Right ventricle myocardium superior (tissue), 1 donor: ENCODE results near the gene UNC119. TPM values are rescaled to one million over a fixed set of nuclear protein-coding genes. Genes with fewer than 3 reads are reported as not detected.

Experiments used
- ATAC-seq: fragments of 200-7000 bp; cut with Tn5 transposase; one replicate; pipeline ENCODE4 v1.9.1; 2020; ENCODE audit warnings: mild to moderate bottlenecking; ENCODE audit not compliant: poor library complexity
- DNase-seq: peaks from one replicate; pipeline ENCODE4 v3.0.0-alpha.2; 2020
- intact Hi-C: fragments of 100-400 bp; cut with DNase I; formaldehyde crosslinking; loops from one replicate; pipeline ENCODE4 v1.11.2; 2022
- total RNA-seq: library from RNA; stranded (reverse); fragmentation: NEBNext Ultra II Directional; extraction: Animal tissue kit (Norgen Biotek cat#: 25700); gene quantifications from one replicate; pipeline ENCODE4 v1.2.1, GENCODE V29; 2021
- donor health status: DM: no; HTN: yes; CAD: no; lungs with severe emphysema.

Gene UNC119
- total RNA-seq, 1 donor from 2014 or later, result 22.6 TPM

DNA sequence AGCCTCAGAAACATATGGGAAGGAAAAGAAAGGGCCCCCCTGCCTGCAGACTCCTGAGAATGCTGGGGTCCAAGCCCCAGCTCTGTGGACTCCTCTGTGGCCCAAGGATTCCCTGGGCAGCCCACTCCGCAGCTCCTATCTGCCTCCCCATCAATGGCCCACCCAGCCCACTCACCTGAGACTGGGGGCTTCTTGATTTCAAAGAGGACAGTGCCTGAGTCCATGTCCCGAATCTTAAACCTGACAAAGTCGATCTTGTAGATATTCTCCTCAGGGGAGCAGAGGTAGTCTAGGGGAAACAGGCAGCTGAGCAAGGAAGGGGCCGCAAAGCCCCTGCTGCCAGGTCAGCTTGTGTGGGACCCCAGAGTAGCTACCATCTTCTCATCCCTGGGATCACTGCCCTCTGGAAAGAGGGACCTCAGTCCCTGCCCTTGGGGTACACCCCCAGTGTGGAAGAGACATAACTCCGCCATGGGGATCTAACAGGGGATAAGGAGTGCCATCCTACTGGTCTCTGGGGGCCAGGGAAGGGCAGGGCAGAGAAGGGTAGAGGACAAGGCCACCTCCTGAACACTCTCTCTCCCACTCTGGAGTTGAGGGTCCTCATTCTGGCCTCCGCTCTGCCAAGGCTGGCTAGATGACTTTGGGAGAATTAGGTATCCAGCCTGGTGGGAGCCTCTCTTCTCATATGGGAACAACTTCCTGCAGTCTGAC is 3.9 kb downstream of the UNC119 start:
- intact Hi-C loops, result loop anchor here (5.0 kb wide), 1 partner anchor 64 kb away; the partner anchor contains the start of gene RSKR
- DNase-seq (no peak), ATAC-seq (no peak)

DNA sequence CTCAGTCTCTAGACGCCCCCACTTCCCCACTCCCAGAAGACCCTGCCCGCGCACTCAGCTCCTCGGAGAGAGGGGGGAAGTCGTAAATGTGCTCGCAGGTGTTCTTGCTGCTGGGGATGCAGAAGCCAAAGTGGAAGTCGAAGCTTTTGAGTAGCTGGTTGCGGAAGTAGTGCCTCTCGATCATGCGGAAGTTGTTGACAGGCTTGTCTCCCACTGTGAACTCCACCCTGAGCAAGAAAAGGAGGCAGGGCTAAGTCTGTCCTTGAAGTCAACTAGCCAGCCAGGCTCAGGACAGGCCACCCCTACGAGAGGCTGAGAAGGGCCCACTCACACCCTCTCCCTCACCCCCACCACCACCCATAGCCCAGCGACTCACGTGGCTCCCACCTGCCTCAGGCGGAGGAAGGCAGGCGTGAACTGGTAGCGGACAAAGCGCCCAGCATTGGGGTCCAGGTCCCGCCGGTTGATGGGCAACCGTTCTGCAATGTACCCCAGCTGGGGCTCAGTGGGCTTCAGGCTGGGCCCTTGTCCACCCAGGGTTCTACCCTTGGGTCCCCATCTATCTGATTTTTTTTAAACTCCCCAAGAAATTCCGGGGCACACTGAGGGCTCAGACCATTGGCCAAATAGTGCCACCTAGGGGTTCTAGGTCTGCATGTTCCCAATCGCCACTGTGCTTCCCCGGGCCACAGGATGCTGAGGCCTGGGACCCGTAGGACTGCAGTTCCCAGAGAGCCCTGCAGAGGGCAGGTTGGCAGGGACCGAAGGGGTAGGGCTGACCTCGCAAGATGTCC is 4.6 kb downstream of the UNC119 start:
- DNase-seq (peak; percentile 83), ATAC-seq (peak; percentile 64)
- intact Hi-C loops, result loop anchor here (5.0 kb wide), 1 partner anchor 64 kb away; the partner anchor contains the start of gene RSKR

DNA sequence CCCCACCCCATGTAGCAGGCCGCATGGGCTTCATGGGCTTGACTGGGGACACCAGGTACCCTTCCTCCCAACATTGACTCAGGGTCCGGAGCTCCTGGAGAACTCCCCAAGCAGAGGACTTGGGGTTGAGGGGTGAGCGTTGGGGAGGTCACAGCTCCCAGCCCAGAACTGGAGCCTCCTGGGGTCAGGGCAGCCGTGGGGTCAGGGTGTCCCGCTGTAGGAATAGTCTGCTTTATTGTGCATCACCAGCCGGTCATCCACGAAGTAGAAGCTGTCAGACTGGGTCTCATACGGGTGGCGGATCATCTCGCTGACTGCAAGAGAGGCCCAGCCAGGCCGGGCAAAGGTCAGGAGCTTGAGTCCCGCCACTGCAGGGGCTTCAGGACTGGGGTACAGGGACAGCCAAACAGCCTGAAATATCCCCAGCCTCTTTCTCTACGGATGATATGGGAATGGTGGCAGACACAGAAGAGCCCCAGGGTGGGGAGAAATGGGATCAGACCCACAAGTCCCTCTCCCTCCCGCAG is 5.3 kb downstream of the UNC119 start:
- DNase-seq, result no peak
- no peak for ATAC-seq
- intact Hi-C loops, result loop anchor here (5.0 kb wide), 1 partner anchor 65 kb away; the partner anchor contains the start of gene RSKR

DNA sequence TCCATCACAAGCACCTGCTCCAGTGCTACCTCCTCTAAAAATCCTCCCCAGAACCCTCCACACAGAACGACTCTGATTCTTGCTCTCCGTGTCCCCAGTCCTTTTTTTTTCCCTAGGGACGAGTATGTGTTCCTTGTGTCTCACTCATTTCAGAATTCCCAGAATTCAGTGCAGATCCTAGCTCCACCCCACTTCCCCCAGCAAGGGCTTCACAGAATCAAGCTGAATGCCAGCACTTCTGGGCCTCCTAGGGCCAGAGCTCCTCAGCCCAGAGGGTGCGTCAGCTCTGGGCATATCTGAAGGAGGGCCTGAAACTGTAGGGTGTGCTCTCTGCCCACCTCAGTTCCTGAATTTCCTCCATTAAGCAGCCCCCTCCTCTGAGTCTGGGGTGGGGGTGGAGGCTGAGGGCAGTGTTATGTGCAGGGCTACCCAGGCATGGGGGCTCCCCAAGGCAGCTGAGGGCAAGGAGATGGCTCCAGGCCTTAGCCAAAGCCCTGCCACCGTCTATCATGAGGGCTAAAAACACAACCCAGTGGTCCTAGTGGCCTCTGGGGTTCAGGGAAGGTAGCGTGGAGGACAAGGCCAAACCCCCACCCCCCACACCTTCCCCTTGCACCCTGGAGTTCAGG is 6.5 kb downstream of the UNC119 start:
- intact Hi-C loops, result loop anchor here (5.0 kb wide), 1 partner anchor 66 kb away; the partner anchor contains the start of gene RSKR
- DNase-seq (peak; percentile 17), ATAC-seq (no peak)

DNA sequence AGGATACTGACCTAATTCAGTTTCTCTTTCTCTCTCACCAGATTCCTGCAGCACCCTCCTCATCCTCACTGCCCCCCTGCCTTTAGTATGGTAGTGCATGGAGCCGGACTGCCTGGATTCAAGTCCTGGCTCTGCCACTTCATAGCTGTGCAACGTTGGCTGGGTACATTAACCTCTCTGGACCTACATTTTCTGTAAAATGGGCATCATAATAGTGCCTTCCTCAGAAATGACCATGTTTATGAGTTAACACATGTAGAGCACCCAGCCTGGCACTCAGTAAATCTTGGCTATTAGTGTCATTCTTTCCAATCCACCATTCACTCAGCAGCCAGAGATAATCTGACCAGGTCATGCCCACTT is 7.3 kb downstream of the UNC119 start:
- ATAC-seq, result no peak
- DNase-seq, result no peak
- intact Hi-C loops, result loop anchor here (5.0 kb wide), 1 partner anchor 67 kb away; the partner anchor contains the start of gene RSKR

DNA sequence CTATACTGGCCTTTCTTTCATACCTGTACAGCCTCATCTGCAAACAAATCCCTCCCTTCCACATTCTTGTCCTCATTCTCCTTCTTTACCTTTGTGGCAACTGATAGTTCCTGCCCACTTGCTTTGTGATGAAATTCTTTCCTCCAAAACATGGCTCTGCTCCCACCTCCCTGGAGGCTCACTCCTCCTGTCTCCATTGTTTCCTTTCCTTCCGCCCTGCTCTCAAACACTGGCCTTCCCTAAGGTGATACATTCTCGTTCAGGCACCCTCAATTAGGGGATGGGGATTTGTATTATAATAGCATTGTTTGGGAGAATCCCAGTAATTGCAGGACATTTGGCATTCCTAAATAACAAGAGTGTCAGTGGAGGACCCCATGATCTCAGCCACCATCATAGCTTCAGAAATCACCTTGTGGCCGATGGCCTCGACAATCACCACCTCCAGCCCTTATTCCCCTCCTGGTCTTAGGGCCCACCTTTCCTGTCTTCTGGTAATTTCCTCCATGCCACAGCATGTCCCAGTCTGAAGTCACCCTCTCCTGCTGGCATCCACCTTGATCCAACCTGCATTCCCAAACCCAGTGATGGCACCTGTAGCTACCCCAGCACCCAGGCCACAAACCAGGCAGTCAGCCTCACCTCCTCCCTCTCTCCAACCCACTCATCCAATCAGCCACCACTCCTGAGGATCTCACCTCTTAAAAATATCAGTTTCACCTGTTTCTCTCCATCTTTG is 7.9 kb downstream of the UNC119 start:
- ATAC-seq (no peak), DNase-seq (no peak)
- intact Hi-C loops, result loop anchor here (5.0 kb wide), 1 partner anchor 68 kb away; the partner anchor contains the start of gene RSKR

DNA sequence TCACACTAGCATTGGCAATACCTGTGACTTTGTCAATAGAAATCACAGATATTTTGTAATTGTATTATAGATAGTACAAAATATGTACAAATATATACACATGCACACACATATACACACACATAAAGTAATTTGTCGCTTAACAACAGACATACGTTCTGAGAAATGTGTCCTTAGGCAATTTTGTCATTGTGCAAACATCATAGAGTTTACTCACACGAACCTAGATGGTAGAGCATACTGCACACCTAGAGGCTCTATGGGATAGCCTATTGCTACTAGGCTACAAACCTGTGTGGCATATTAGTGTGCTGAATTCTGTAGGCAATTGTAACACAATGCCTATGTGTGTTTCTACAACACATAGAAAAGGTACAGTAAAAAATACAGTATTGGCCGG is 11.0 kb downstream of the UNC119 start:
- ATAC-seq (no peak), DNase-seq (no peak)
- intact Hi-C loops, result no loop called here

DNA sequence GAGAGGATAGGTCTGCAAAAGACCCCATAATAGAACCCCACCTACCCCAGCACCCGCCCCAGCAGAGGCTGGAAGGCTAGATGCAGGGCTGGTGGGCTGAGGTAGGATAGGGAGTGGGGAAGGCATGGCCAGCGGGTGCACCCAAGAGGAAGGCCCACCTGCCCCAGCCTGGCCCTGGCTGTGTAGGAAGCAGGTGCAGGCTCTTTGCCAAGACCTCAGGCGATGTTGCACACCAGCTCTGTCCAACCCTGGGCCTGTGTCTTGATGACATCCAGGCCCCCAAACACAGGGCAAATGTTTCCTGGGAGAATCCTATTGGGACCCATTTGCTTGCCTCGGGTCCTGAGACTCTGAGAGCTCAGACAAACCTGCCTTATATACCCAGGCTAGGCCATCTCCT is 12.2 kb downstream of the UNC119 start:
- intact Hi-C loops, result no loop called here
- ATAC-seq (no peak), DNase-seq (peak; percentile 31)

DNA sequence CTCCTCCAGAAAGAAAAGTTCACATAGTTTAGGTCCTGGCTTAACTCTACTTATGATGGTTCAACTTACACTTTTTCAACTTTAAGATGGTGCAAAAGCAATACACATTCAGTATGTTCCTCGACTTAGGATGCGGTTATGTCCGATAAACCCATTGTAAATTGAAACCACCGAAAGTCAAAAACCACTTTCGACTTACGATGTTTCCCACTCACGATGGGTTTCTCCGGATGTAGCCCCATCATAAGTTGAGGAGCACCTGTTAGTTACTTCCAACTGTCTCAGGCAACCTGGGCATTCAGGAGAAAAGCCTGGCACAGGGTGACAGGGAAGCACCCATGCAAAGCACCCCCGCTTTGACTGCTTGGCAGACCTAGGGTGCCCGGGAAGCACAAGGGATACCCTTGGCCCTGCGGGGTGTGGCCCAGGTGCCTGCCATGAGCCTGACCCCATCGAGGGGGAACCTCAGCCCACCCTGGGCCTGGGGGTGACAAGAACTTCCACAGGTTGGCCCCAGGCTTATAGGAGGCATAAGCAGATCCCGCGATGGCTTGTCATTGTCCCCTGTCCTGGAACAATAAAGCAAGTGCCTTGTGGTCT is 14.0 kb downstream of the UNC119 start:
- no peak for ATAC-seq
- DNase-seq, result no peak
- intact Hi-C loops, result no loop called here

DNA sequence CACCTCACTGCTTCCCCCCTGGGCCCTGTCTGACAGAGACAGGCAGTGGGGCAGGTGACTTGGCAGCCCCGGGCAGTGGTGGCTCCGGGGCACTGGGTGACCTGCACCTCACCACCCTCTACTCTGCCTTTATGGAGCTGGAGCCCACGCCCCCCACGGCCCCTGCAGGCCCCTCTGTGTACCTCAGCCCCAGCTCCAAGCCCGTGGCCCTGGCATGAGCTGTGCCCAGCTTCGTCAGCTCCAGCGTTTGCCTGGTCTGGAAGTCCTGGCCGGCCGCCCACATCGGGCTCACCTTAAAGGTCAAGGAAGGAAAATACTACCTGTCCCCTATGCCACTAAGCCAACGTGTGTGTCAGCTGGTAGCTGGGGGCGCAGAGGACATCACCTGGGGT is 15.2 kb downstream of the UNC119 start:
- intact Hi-C loops, result no loop called here
- ATAC-seq, result no peak

DNA sequence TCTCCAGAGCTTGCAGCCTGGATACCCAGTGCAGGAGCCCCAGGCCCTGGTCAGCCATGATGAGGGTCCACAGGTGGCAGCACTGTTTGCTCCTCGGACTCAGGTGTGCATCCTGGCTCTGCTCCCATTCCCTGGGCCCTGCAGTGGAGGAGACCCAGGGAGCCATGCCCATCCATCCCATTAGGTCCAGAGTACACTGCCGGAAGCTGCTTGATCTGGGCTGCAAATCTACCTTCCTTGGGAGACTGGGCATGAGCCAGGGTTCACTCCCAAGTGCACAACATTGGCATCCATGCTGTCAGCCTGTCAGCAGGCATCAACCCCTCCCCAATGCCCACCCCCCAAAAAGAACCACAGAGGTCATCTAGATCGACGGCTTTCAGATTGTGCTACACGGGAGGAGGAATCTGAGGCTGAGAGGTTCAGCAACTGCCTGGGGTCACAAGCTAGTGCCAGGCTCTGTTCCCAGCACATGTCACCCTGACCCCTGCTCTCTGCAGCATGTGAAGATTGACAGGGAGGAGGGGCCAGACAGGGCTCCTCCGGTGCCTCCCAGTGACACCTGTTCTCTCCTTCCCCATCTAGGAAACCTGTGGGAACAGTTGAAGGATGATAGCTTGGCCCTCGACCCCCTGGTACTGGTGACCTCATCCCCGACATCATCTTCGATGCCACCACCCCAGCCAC is 15.7 kb downstream of the UNC119 start:
- intact Hi-C loops, result no loop called here
- ATAC-seq, result no peak

More for the DNA sequence above, 15.2 kb downstream of the UNC119 start:
- DNase-seq, result no peak

DNA sequence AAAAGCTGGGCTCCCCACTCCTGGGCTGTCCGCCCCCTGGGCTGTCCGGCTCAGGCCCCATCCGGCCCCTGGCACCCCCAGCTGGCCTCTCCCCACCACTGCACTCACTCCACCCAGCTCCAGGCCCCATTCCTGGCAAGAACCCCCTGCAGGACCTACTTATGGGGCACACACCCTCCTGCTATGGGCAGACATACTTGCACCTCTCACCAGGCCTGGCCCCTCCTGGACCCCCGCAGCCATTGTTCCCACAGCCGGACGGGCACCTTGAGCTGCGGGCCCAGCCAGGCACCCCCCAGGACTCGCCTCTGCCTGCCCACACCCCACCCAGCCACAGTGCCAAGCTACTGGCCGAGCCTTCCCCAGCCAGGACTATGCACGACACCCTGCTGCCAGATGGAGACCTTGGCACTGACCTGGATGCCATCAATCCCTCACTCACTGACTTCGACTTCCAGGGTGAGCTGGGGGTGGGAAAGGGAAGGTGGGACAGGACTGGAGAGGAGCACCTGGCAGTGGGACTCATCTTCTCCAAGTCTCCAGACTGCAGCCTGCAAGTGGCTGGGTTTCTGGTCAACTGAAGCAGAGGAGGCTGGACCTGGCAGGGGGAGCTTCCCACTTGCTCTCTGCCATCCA is 17.6 kb downstream of the UNC119 start:
- ATAC-seq (no peak), DNase-seq (no peak)
- intact Hi-C loops, result no loop called here

More for the DNA sequence above, 15.7 kb downstream of the UNC119 start:
- no peak for DNase-seq

DNA sequence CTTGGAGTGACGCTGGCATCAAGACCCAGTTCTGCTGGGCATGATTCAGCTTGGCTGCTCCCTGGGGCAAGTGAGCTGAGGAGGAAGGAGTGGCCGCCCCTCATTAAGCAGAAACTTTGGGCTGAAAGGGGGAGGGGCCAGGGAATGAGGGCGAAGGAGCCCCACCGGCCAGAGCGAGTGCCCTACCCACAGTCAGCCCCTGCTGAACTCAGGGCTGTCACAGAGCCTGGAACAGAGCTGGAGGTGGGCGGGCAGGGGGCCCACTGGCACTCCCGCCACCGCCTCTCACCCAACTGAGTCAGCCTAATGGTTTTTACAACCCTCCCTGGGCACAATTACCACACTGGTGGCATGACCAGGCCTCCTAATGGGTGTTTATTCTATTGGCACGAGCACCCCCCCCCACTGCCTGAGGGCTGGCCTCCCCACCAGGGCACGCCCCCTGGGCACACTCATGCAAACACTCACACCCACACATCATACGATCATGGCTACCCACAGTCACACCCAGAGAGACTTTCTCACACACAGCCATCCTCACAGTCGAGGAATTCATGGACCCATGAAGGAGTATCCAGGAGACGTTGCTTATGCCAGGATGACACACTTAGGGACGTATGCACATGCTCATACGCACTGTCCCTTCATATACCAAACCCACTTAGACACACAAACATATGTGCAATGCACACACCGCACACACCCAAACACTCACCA is 19.2 kb downstream of the UNC119 start:
- no peak for ATAC-seq
- DNase-seq, result peak; percentile 18
- intact Hi-C loops, result no loop called here

DNA sequence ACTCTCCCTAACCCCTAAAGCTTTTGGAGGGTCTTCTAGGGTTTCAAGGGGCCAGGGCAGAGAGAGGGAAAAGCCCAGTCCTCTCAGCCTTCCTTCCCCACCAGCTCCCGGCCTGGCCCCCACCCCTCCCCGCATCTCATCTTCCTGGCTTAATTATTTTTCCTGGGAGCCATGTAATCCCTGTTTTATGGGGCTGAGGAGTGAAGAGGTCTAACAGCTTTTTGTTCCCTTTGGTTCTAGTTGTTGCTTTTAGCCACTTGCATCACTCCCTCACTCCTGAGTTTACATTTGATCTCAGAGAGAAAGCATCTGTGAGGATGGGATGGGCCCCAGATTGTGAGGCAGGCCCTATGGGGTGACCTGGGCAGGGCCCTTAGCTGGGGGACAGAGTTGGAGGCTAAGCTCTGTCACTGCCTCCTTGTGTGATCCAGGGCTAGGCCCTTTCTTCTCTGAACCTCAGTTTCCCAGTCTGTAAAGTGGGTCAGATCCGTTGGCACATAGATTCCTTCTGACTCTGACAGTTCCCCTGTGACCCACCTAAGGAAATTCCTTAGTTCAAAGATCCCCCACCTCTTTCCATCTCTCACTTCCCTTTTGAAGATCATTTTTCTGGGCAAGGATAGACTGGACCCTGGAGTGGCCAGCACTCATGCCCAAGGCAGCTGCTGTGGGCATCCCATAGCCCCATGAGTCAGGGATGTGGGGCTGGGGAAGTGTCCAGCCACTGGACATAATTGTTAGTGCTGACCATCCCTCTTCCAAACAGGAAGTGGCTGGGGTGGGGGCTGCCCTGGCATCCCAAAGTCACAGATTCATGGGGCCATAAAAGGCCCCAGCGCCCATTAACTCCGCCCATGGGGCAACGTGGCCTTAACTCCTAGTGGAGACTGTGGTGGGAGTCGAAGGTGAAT is 20.1 kb downstream of the UNC119 start:
- peak; percentile 3 for DNase-seq
- intact Hi-C loops, result no loop called here

DNA sequence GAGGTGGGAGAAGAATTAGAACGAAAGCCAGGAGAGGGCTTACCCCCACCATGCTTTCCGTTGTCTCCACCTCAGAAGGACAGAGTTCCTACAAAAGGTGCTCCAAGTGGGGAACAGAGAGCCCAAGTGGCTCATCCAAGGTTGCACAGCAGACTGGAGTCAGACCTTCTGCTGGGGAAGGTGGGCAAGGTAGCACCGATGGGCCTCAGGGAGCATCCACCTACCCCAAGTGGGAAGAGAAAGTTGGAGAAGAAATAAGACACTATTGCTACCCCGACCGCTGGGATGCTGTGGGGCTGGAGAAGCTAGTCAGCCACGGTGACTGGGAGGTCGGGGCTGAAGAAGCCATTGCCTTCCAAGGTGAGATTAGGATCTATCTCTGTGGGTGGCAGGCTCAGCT is 21.5 kb downstream of the UNC119 start:
- DNase-seq (no peak), ATAC-seq (no peak)
- intact Hi-C loops, result no loop called here

More for the DNA sequence above, 20.1 kb downstream of the UNC119 start:
- no peak for ATAC-seq
